Left colon (tissue), 2 donors: Measurements from ENCODE around the gene HDAC9. TPM values are rescaled to one million over a fixed set of nuclear protein-coding genes. Genes with fewer than 3 reads are reported as not detected.

ENCODE experiments used
- ATAC-seq: fragments of 200-7000 bp; cut with Tn5 transposase; one replicate; pipeline ENCODE4 v1.9.1; 2020; ENCODE audit warnings: mild to moderate bottlenecking, moderate library complexity
- DNase-seq, 2 donors: peaks; one replicate each; pipeline ENCODE4 v3.0.0-alpha.2; 2020
- intact Hi-C, 2 donors: fragments of 100-400 bp; cut with DNase I in 1 of 2; cut with micrococcal nuclease in 1 of 2; formaldehyde crosslinking; loops; one replicate each; pipeline versions ENCODE4 v1.11.2 to v1.14.0; 2022; cut with DNase I, micrococcal nuclease
- total RNA-seq, 2 donors: library from RNA; stranded (reverse); fragmentation: NEBNext Ultra II Directional; extraction: Animal tissue kit (Norgen Biotek cat#: 25700); gene quantifications; one replicate each; pipeline ENCODE4 v1.2.1, GENCODE V29; 2021
- donor health status: DM: no; HTN: no; CAD: no.
- donor health status: DM: yes; HTN: yes; CAD: no.

Gene HDAC9
- total RNA-seq, 2 donors from 2014 or later = 12.3 to 21.7 TPM

- intact Hi-C loops = no loop called here
- no peak for DNase-seq
- ATAC-seq = no peak
Observed at GRCh38 chr7:18834577-18834976, 339.0 kb downstream of the HDAC9 start.

GRCh38 chr7:18835001-18835690 is 339.6 kb downstream of the HDAC9 start:
- DNase-seq = no peak
- intact Hi-C loops = no loop called here
- ATAC-seq = no peak

- DNase-seq (no peak), ATAC-seq (no peak)
- intact Hi-C loops = no loop called here
Observed at GRCh38 chr7:18843979-18844378, 348.4 kb downstream of the HDAC9 start.

- DNase-seq (no peak), ATAC-seq (no peak)
- intact Hi-C loops = no loop called here
Observed at GRCh38 chr7:18844735-18845134, 349.2 kb downstream of the HDAC9 start.

GRCh38 chr7:18845700-18846099 is 350.2 kb downstream of the HDAC9 start:
- no peak for DNase-seq
- no peak for ATAC-seq
- intact Hi-C loops = no loop called here

- no peak for DNase-seq
- intact Hi-C loops = no loop called here
- no peak for ATAC-seq
Observed at GRCh38 chr7:18846765-18847215, 351.2 kb downstream of the HDAC9 start.

GRCh38 chr7:18849130-18849529 is 353.6 kb downstream of the HDAC9 start:
- intact Hi-C loops = no loop called here
- DNase-seq (no peak), ATAC-seq (no peak)

GRCh38 chr7:18855796-18856195 is 360.2 kb downstream of the HDAC9 start:
- ATAC-seq (no peak), DNase-seq (no peak)
- intact Hi-C loops = no loop called here

GRCh38 chr7:18858232-18858631 is 362.7 kb downstream of the HDAC9 start:
- ATAC-seq = no peak
- DNase-seq = no peak
- intact Hi-C loops = no loop called here

GRCh38 chr7:18859318-18859717 is 363.8 kb downstream of the HDAC9 start:
- intact Hi-C loops = no loop called here
- no peak for ATAC-seq
- no peak for DNase-seq

- intact Hi-C loops = no loop called here
- DNase-seq = no peak
- no peak for ATAC-seq
Observed at GRCh38 chr7:18860221-18860620, 364.7 kb downstream of the HDAC9 start.

GRCh38 chr7:18861514-18862118 is 366.1 kb downstream of the HDAC9 start:
- DNase-seq = no peak
- no peak for ATAC-seq
- intact Hi-C loops = no loop called here

GRCh38 chr7:18864967-18865366 is 369.4 kb downstream of the HDAC9 start:
- no peak for ATAC-seq
- DNase-seq = no peak
- intact Hi-C loops = no loop called here

- intact Hi-C loops = no loop called here
- peak; percentile 10 to 38 for DNase-seq
- ATAC-seq = no peak
Observed at GRCh38 chr7:18866359-18867036, 370.9 kb downstream of the HDAC9 start.

GRCh38 chr7:18872344-18872743 is 376.8 kb downstream of the HDAC9 start:
- DNase-seq (no peak), ATAC-seq (no peak)
- intact Hi-C loops = no loop called here

- DNase-seq (no peak), ATAC-seq (no peak)
- intact Hi-C loops = no loop called here
Observed at GRCh38 chr7:18873734-18874336, 378.3 kb downstream of the HDAC9 start.

GRCh38 chr7:18874880-18875279 is 379.3 kb downstream of the HDAC9 start:
- intact Hi-C loops = no loop called here
- ATAC-seq (no peak), DNase-seq (no peak)

GRCh38 chr7:18877874-18878273 is 382.3 kb downstream of the HDAC9 start:
- no peak for ATAC-seq
- no peak for DNase-seq
- intact Hi-C loops = no loop called here

GRCh38 chr7:18886832-18887231 is 391.3 kb downstream of the HDAC9 start:
- intact Hi-C loops = no loop called here
- no peak for ATAC-seq
- no peak for DNase-seq

GRCh38 chr7:18889436-18889835 is 393.9 kb downstream of the HDAC9 start:
- ATAC-seq = no peak
- DNase-seq = no peak
- intact Hi-C loops = no loop called here
